ENCODE results near the gene BUB1B.
A peak's percentile ranks its signal among the peaks of the same experiment; 100 is the strongest.

BUB1B gene

GRCh38 chr15:40240619-40241221 is 79.9 kb downstream of the BUB1B start:
- no peak overlapping the region for H3K27ac Mint-ChIP-seq (ENCODE audit: low read depth)
- H3K4me1 Mint-ChIP-seq: peaks cover 9% of the 10 kb centered on the region
- ATAC-seq (replicated peaks; ENCODE audit: extremely low read depth, poor library complexity, severe bottlenecking) (no peak), DNase-seq (ENCODE audit: low spot score in 2 of 2) (no peak)
- peaks cover 27% of the 10 kb centered on the region for H3K27me3 Mint-ChIP-seq
- H3K9me3 Mint-ChIP-seq: no peaks in the 10 kb centered on the region
- no peaks in the 10 kb centered on the region for H3K36me3 Mint-ChIP-seq (ENCODE audit: insufficient read depth)
- no peak overlapping the region for H3K4me3 Mint-ChIP-seq

GRCh38 chr15:40241269-40242212 is 80.7 kb downstream of the BUB1B start:
- DNase-seq (ENCODE audit: low spot score in 2 of 2): no peak
- peaks cover 9% of the 10 kb centered on the region for H3K4me1 Mint-ChIP-seq
- no peaks in the 10 kb centered on the region for H3K36me3 Mint-ChIP-seq (ENCODE audit: insufficient read depth)
- no peak overlapping the region for H3K27ac Mint-ChIP-seq (ENCODE audit: low read depth)
- H3K4me3 Mint-ChIP-seq: no peak overlapping the region
- peaks cover 27% of the 10 kb centered on the region for H3K27me3 Mint-ChIP-seq
- no peak for ATAC-seq (replicated peaks; ENCODE audit: extremely low read depth, poor library complexity, severe bottlenecking)
- H3K9me3 Mint-ChIP-seq: no peaks in the 10 kb centered on the region

GRCh38 chr15:40242213-40242599 is 81.3 kb downstream of the BUB1B start:
- Mint-ChIP-seq H3K4me3 (no peak overlapping the region), H3K36me3 (ENCODE audit: insufficient read depth) (no peaks in the 10 kb centered on the region), H3K27me3 (peaks cover 27% of the 10 kb centered on the region), H3K27ac (ENCODE audit: low read depth) (peak overlapping the region; percentile 81), H3K9me3 (no peaks in the 10 kb centered on the region), H3K4me1 (peaks cover 9% of the 10 kb centered on the region)
- no peak for DNase-seq (ENCODE audit: low spot score in 2 of 2)
- ATAC-seq (replicated peaks; ENCODE audit: extremely low read depth, poor library complexity, severe bottlenecking): no peak

GRCh38 chr15:40242601-40243000 is 81.7 kb downstream of the BUB1B start:
- Mint-ChIP-seq H3K9me3 (no peaks in the 10 kb centered on the region), H3K27me3 (peaks cover 24% of the 10 kb centered on the region), H3K4me3 (no peak overlapping the region), H3K36me3 (ENCODE audit: insufficient read depth) (no peaks in the 10 kb centered on the region), H3K4me1 (peaks cover 9% of the 10 kb centered on the region), H3K27ac (ENCODE audit: low read depth) (peak overlapping the region; percentile 81)
- DNase-seq (ENCODE audit: low spot score in 2 of 2) (no peak), ATAC-seq (replicated peaks; ENCODE audit: extremely low read depth, poor library complexity, severe bottlenecking) (no peak)

GRCh38 chr15:40243126-40243810 is 82.4 kb downstream of the BUB1B start:
- no peaks in the 10 kb centered on the region for H3K36me3 Mint-ChIP-seq (ENCODE audit: insufficient read depth)
- no peak for DNase-seq (ENCODE audit: low spot score in 2 of 2)
- H3K27ac Mint-ChIP-seq (ENCODE audit: low read depth): no peak overlapping the region
- no peak for ATAC-seq (replicated peaks; ENCODE audit: extremely low read depth, poor library complexity, severe bottlenecking)
- H3K9me3 Mint-ChIP-seq: no peaks in the 10 kb centered on the region
- H3K4me1 Mint-ChIP-seq: peaks cover 6% of the 10 kb centered on the region
- H3K4me3 Mint-ChIP-seq: no peak overlapping the region
- peaks cover 17% of the 10 kb centered on the region for H3K27me3 Mint-ChIP-seq

GRCh38 chr15:40244961-40245523 is 84.2 kb downstream of the BUB1B start:
- Mint-ChIP-seq H3K4me3 (no peak overlapping the region), H3K36me3 (ENCODE audit: insufficient read depth) (no peaks in the 10 kb centered on the region), H3K9me3 (no peaks in the 10 kb centered on the region), H3K27ac (ENCODE audit: low read depth) (no peak overlapping the region), H3K4me1 (no peaks in the 10 kb centered on the region), H3K27me3 (peaks cover under 1% of the 10 kb centered on the region)
- ATAC-seq (replicated peaks; ENCODE audit: extremely low read depth, poor library complexity, severe bottlenecking) (no peak), DNase-seq (ENCODE audit: low spot score in 2 of 2) (no peak)

- H3K27me3 Mint-ChIP-seq: peaks cover 4% of the 10 kb centered on the region
- H3K4me3 Mint-ChIP-seq: no peak overlapping the region
- no peaks in the 10 kb centered on the region for H3K4me1 Mint-ChIP-seq
- ATAC-seq (replicated peaks; ENCODE audit: extremely low read depth, poor library complexity, severe bottlenecking) (no peak), DNase-seq (ENCODE audit: low spot score in 2 of 2) (no peak)
- no peak overlapping the region for H3K27ac Mint-ChIP-seq (ENCODE audit: low read depth)
- no peaks in the 10 kb centered on the region for H3K36me3 Mint-ChIP-seq (ENCODE audit: insufficient read depth)
- no peaks in the 10 kb centered on the region for H3K9me3 Mint-ChIP-seq
These were observed 85.0 kb downstream of the BUB1B start for GRCh38 chr15:40245666-40246450.

GRCh38 chr15:40246496-40247280 is 85.8 kb downstream of the BUB1B start:
- Mint-ChIP-seq H3K36me3 (ENCODE audit: insufficient read depth) (no peaks in the 10 kb centered on the region), H3K4me3 (no peak overlapping the region), H3K27ac (ENCODE audit: low read depth) (no peak overlapping the region), H3K27me3 (peaks cover 10% of the 10 kb centered on the region), H3K4me1 (no peaks in the 10 kb centered on the region), H3K9me3 (no peaks in the 10 kb centered on the region)
- ATAC-seq (replicated peaks; ENCODE audit: extremely low read depth, poor library complexity, severe bottlenecking) (no peak), DNase-seq (ENCODE audit: low spot score in 2 of 2) (no peak)

- H3K4me1 Mint-ChIP-seq: no peaks in the 10 kb centered on the region
- ATAC-seq (replicated peaks; ENCODE audit: extremely low read depth, poor library complexity, severe bottlenecking): no peak
- no peaks in the 10 kb centered on the region for H3K9me3 Mint-ChIP-seq
- H3K27ac Mint-ChIP-seq (ENCODE audit: low read depth): no peak overlapping the region
- no peak overlapping the region for H3K4me3 Mint-ChIP-seq
- peaks cover 10% of the 10 kb centered on the region for H3K27me3 Mint-ChIP-seq
- DNase-seq (ENCODE audit: low spot score in 2 of 2): no peak
- no peaks in the 10 kb centered on the region for H3K36me3 Mint-ChIP-seq (ENCODE audit: insufficient read depth)
These were observed 86.6 kb downstream of the BUB1B start for GRCh38 chr15:40247406-40247971.

- peaks cover 5% of the 10 kb centered on the region for H3K4me1 Mint-ChIP-seq
- no peaks in the 10 kb centered on the region for H3K36me3 Mint-ChIP-seq (ENCODE audit: insufficient read depth)
- no peak overlapping the region for H3K4me3 Mint-ChIP-seq
- H3K27me3 Mint-ChIP-seq: peaks cover 14% of the 10 kb centered on the region
- H3K27ac Mint-ChIP-seq (ENCODE audit: low read depth): no peak overlapping the region
- no peaks in the 10 kb centered on the region for H3K9me3 Mint-ChIP-seq
- no peak for DNase-seq (ENCODE audit: low spot score in 2 of 2)
- no peak for ATAC-seq (replicated peaks; ENCODE audit: extremely low read depth, poor library complexity, severe bottlenecking)
These were observed 87.3 kb downstream of the BUB1B start for GRCh38 chr15:40248006-40248783.
